ENCODE results near the gene LANCL3.
"Not testable (repeated sequence)": the region's sequence is repeated elsewhere in the genome, so short reads cannot be mapped to it uniquely, and the experiment has no call there.

GRCh38 chrX:37570349-37570748 lies 1.1 kb upstream of the LANCL3 start:
- TF ChIP-seq ZNF280D, ZNF645, ZNF501, CTCF, ZNF362 (tag by site-specific recombination; IDR thresholded peaks at IDR 0.05): not testable (repeated sequence)

Data from HEK293 (cell line).